Measurements from ENCODE around the gene ARHGAP15. TPM values are rescaled to one million over a fixed set of nuclear protein-coding genes. Genes with fewer than 3 reads are reported as not detected.

ARHGAP15 gene
- total RNA-seq, 1 donor from 2014 or later, result 12.4 TPM

DNA sequence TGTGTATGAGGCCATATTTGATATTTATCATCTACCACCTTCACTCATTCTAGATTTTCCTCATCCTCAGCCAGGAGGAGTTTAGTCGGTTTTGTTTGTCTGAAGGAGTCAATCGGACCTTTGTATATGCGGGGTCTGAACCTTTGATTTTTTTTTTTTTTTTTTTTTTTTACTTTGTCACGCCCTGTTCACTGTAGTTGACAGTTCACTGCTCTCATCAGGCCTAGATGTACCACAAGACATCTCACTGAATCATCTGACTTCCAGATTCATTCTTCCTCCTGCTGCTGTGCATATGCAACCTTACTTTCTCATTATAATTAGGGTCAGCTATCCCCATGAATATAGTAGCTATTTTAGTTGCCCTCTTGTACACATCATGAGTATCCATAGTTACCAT is 133.2 kb downstream of the ARHGAP15 start:
- no peak for DNase-seq (ENCODE audit: low spot score)

DNA sequence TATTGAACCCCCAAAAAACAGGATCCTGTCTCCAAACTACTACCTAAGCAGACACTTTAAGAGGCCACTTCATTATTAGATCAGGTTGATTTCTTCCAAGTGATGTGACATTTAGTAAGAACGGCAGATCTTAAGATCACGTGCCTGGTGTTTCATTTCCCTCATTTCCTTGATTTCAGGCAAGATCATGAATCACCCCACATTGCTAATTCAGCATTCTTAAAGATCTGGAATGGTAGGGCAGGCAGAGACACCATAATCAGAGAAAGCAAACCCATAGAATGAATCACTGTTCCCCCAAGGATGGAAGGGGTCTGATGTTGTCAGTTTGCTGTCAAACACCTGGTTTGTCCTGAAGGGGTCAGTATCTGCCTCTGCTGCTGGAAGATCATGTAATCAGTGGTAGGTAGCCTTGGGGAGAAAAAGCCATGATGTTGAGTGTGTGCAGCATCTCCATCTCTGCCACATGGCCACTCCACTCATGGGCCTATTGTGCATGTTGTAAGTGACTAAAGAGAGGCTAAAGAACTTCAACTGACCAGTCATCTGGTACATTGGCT is 133.9 kb downstream of the ARHGAP15 start:
- no peak for DNase-seq (ENCODE audit: low spot score)

DNA sequence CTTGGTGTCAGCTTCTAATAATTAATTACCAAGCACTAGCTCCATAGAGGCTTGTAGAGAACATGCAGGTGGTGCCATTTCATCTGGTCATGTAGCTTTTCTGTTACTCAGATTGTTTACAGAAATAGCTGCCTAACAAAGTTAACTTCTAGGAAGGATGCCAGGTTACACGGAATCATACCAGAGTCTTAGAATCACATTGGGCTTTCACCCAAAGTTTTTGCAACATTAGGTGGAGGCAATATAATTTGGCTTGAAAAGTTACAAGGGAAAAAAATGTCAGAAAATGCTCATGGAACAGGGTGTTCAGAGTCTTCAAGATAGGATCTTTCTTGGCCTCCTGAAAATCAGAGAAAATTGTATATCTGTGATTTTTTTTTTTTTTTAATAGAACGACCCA is 135.6 kb downstream of the ARHGAP15 start:
- no peak for DNase-seq (ENCODE audit: low spot score)

DNA sequence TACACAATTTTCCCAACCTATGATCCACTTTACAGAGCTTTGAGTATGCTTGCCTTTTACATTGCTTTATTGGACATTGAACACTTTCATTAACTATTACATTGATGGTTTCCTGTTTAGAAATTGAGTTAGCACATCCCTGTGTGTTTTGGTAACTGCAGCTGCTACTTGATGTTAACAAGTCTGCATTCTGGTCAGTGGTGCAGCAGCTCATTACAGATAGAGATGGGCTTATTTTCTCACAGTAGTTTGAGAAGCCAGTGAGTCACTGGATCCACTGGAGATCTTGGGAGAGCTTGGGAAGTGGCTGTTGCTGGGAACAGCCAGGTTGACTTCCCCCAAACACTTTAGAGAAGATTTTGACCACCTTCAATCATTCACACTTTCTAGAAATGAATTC is 150.5 kb downstream of the ARHGAP15 start:
- DNase-seq (ENCODE audit: low spot score), result no peak

DNA sequence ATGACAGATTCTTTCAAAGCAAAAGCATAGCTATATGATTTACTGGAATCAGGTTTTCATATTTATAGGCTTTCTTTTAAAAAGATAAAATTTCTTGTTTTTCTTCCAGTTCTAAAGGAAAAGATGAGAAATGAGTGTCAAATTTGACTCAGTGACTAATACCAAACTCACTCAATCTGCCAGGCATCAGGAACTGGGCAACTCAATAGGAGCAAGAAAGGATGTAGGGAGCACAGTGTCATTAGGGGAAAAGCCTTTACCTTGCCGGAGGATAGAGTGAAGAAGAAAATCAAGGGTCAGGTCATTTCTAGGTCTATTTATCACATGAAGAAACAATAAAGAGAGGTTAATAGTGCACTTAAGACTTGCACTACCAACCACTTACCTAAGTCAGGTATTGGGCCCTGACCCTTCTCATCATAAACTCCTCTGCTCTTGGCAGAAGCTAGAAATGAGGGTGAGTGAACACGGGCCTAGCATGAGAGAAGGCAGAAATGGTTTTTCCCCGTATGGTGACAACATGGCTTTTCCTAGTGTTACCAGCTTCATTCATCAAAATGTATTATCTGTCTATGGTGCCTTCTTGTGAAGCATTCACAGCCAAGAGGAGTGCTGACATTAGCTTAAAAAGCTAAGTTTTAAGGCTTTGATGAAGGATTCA is 151.0 kb downstream of the ARHGAP15 start:
- DNase-seq (ENCODE audit: low spot score), result no peak

DNA sequence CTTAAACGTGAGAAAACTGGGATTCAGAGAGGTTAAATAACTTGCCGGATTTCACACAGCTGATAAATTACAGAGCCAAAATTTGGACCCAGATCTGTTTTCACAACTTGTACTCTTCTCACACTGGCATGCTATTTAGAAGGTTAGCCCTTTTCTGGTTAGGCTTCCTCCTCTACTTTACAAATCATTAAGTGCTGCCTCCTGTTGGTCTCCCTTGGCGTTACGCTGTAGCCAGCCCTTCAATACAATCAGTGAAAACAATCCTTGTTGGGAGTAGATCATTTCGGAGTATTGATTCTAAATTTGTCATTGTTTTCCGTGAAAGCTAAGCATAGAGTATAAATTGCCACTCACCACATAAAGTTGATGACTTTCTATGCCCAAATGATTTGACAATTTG is 153.5 kb downstream of the ARHGAP15 start:
- no peak for DNase-seq (ENCODE audit: low spot score)

DNA sequence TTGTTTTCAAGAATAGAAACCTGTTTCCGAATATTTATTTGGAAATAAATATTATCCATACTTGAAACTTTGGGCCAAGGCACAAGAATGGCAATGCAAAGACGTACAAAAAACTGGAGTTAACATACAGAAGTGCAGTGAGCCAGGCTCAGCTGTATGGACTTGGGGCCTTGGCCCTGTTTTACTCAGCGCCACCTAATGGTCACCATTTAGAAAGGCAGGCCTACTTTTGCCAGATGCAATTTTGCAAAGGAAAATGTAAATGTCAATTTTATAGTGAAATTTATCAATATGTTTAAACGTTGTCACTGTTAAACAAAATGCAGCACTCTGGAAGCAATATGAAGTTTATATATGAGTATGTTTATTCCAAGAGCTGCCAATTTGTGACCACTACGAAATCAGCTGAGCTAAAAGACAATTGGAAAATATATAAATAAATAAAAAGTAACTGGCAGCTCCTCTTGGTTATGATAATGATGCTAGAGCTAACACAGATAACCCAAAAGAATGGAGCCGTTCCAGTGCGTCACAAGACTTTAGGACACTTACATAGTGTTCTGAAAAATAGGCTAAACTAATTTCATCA is 155.0 kb downstream of the ARHGAP15 start:
- no peak for DNase-seq (ENCODE audit: low spot score)

DNA sequence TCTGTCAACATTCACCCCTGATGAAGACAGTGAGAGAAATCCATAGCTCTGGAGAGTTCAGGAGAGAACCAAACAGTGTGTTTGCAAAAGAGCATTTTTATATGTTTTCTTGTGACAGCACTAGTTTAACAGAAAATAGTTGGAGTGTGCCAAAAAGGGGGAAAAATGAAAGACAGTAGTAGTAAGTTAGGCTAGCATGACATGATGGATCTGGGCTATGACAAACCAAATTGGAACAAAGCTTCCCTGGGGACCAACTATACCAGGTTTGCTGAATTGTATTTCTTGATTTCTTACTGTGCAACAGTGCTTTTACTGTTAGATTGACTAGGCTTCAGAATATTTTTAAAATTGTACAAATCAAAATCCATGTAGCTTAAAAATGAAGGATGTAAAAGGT is 159.8 kb downstream of the ARHGAP15 start:
- DNase-seq (ENCODE audit: low spot score), result no peak

DNA sequence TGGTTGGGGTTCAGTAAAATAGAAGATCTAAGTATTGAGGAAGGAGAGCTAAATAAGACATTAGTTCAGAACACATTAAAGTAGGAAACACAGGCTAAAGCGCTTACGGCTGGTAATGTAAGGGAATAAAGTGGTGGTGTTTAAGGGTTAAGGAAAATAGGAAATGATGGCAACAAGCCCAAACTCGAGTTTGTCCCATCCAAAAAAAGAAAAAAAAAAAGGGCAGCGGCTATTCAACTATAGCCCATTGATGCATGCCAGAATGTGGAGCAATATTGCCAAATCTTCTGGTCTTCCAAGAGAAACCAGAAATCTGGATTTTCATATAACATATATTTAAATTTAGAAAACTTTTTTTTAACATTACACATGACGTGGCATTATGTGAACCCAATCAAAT is 161.0 kb downstream of the ARHGAP15 start:
- DNase-seq (ENCODE audit: low spot score), result no peak

DNA sequence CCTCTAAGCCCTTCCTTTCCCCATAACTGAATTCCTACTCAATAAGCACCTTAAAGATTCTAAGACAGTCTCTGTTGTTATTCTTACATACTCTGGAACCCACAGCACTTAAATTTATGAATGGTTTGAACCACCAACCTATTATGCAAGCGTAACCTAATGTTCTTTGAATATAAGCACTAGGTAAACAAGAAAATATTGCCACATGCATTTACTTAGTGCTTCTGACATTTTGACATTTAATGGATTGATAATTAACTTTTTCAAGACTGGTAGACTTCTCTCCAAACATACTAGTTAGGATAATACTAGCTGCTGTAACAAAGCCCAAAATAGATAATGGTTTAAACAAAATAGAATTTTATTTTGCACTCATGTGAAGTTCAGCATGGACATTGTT is 164.8 kb downstream of the ARHGAP15 start:
- no peak for DNase-seq (ENCODE audit: low spot score)

DNA sequence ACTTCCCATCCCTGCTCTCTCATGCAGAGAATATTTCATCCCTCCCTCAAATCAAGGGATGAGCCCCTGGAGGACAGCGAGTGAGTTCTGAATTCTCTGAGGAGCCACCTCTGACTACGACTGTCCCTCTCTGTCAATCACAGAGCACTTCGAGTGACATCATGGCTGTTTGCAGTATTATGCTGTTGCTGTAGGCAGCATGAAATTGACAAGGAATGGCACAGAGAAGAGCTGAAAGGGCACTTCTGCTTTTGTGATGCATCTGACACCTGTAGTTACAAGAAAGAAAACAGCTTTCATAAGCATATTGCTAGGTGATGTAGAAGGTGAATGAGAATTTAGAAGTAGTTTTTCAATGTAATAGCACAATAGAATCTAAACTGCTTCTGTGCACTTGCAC is 166.9 kb downstream of the ARHGAP15 start:
- DNase-seq (ENCODE audit: low spot score), result no peak

DNA sequence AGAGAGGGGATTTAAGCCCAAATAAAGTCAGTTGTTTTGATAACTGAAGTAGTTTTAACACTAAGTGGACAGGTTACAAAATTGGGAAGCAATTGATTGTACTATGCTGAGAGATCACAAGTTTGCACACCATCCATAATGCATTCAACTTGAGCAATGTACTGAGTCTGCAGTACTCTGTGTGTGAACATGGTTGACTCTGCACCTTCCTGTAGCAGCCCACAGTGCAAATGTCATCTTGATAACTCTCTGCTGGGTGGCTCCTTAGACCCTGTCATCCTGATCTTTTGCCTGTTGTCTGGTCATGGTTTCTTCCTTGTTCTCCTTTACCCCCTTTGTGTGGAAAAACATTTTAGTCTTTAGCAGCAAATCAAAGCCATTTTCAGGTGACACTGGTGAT is 168.0 kb downstream of the ARHGAP15 start:
- no peak for DNase-seq (ENCODE audit: low spot score)

DNA sequence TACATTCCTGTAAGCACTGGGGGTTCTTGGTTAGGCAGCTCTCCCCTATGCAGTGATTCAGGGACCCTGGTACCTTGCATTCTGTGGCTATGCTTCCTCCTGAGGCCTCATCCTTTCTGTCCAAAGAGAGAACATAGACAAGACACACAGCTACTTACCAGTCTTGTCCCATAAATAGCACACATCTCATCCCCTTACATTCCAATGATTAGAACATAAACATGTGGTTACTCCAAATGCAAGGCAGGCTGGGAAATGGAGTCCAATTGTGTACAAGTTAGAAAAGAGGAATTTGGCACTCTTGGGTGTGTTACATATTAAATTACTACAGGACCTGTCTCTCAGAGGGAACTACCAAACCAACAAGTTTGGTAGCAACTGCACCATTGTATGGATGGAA is 171.3 kb downstream of the ARHGAP15 start:
- no peak for DNase-seq (ENCODE audit: low spot score)

DNA sequence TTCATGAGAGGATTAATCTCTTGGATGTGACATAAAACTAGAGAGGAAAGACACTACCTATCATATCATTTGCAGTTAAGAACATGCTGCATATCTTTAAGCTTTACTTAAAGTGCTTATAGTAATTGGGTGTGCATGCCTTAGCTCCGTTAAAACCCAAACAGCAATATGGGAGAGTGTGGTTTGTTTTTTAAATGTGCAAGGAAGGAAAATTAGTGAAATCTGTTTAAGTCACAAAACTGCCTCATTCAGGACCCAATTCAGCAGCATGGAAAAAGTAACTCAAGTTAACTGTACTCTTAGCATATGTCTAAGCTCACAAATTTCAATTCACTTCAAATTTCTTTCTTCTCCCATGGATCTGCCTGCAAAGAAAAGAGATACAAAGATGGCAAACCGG is 182.2 kb downstream of the ARHGAP15 start:
- no peak for DNase-seq (ENCODE audit: low spot score)

DNA sequence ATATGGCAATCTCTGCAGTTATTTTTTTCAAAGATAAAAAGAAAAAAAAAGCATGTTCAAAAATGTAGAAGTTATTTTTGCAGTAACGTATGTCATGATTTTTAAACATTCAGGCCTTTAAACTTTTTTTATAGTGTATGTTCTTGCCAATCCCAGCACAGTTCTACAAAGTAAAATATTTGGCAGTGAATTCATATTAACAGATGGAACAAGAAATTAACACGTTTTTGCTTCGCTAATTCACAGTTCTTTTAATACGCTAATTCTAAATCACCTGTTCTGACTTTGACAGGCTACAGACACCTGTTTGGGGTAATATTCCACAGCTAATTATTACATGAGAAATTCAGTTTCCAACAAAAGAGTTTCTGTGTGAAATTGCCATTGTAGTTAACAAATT is 183.2 kb downstream of the ARHGAP15 start:
- no peak for DNase-seq (ENCODE audit: low spot score)

DNA sequence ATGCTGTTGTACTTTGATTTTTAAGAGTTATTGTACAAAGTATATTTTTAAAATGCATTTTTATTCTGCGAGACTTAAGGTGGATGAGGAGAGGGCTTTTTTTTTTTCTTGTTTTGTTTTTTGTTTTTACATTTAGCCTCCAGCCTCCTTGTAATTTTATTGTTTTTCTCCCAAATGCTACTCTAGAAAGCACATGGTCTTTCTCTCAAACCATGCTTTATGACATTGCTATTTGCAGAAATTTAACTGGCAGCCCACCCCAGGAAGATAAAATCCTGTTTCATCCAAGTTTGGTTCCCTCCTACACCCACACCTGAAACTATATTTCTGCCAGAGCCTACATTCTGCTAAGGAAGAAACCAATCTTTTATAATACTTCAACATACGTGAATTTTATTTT is 184.6 kb downstream of the ARHGAP15 start:
- DNase-seq (ENCODE audit: low spot score), result no peak

DNA sequence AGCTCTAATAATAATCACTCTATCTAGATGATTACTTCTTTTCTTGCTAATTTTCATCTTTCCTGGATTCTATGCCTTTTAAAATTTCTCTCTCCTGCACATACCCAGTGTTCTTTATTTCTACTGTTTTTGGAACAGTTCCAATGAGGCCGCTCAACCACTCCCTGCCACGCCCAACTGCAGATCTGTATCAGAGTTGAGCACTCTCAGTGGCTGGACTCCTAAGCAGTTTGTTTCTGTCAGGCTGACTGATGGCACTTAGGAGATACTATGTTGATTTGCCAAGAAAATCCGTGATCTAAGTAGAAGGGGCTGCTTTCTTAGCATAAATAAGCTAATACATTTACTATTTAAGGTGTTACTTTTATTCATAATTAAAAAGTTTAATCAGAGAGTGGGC is 192.8 kb downstream of the ARHGAP15 start:
- DNase-seq (ENCODE audit: low spot score), result peak; percentile 58

DNA sequence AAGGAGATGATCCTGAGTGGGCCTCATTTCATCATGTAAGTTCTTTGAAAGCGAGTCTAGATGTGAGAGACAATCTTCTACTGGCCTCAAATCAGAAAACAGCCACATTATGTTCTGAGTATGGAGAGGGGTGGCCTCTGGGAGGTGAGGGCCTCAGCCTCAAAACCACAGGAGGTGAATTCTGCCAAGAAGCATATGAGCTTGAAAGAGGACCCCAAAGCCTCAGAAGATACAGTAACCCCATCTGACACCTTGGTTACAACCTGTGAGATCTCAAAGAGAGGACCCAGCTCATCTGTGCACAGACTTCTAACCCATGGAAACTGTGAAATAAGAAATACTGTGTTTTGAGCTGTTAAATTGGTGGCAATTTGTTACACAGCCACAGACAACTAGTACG is 200.1 kb downstream of the ARHGAP15 start:
- DNase-seq (ENCODE audit: low spot score), result no peak

DNA sequence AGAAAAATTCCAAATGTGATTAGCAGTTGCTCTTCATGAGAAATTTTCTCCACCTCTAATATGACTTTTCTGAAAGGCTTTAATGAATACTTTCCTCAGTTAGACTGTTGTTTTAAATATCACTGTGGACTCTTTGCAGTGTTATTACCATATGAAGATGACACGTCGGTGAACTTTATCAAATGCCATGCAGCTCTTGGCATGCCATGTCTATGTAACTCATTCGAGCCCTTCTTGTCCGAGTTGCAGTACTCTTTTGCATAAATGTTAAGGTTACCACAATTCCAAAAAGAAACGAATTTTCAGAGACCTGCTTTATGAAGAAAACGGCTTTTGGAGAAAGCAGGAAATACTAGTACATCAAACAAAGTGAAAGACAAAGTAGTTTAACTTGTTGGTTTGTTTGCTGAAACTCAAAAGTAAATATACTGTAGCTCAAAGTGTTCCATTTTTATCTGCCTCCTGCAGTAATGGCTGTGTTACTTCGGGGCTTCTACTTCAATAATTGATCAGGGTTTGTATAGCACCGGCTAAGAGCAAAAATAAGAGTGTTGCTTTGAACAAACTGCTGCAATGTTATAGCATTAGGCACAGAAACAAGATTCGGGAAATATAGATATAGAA is 204.1 kb downstream of the ARHGAP15 start:
- no peak for DNase-seq (ENCODE audit: low spot score)

DNA sequence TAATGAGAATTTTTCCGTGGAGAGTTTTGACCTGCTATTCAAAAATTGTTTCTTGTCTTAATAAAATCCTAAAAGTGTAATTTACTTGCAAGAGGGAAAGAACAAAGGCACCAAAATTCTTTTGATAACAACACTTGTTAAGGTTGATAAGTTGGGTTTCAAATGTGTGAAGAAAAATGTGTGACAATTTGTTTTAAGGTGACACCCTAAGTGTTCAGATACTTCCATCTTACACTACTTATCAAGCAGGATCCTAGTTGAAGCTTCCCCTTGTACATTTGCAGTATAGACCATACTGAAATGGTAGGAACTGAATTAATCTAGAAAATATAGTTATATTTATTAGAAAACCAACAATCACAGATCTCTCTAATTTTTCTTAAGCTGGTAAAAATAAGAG is 204.6 kb downstream of the ARHGAP15 start:
- no peak for DNase-seq (ENCODE audit: low spot score)

DNA sequence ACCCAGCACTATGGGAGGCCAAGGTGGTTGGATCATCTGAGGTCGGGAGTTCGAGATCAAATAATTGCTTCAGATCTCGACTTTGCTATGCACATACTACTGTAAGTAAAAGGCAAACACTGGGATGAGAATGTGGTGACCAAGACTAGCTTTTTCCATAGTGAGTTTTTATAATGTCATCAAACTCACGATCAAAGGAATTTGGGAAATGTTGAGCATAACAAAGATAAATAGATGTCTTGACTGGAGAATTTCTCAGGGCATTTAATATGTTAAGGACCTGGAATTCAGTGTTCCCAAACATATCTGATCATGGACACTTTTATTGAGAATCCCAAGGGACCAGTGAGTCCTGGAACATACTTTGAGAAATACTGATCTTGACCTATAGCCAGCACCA is 205.6 kb downstream of the ARHGAP15 start:
- DNase-seq (ENCODE audit: low spot score), result no peak

DNA sequence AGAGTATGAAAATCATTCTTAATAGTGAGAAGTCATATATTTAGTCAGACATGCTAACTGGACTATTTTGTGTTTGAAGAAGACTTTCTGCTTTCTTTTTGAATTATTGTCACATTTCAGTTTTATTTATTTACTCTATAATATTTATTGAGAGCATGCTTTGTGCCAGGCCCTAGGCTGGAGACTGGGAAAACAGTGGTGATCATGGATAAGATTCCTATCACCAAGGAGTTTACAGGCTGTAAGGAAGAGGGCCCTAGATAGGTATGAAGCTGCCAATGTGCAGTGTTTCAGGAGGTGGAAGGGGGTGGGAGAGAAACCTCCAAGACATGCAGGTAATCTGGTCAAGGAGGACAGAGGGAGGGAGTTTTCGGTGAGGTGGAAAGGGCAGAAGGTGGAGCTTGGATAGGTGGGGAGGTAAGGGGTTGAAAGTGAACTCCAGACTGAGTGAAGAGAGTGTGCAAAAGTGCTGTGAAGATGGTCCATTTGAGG is 207.5 kb downstream of the ARHGAP15 start:
- no peak for DNase-seq (ENCODE audit: low spot score)

DNA sequence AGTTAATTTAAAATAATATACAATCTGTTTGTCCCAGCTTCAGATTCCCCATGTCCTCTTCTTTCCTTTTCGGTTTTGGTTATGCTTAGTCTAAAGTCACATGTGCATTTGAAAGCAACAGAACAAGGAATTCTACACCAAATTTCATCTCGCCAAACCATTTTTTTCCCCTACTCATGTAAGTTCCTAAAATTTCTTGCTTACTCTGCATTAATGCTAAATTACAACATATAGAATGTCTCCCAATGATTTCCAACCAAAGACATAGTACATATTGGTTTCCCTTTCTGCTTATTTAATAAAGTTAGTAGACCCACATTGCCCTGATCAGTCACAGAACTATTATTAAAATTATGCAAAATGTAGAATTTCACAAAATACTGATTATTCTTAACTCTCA is 212.3 kb downstream of the ARHGAP15 start:
- DNase-seq (ENCODE audit: low spot score), result no peak

Data from ureter (tissue), 1 donor.